HG03342 (cell line): ENCODE data around the gene CD38.
"Not testable (repeated sequence)": the region's sequence is repeated elsewhere in the genome, so short reads cannot be mapped to it uniquely, and the experiment has no call there.

Experiments
- ATAC-seq: cut with Tn5 transposase; IDR thresholded peaks from one replicate; pipeline ENCODE4 v1.9.1; 2021; ENCODE audit warnings: mild to moderate bottlenecking, moderate library complexity; ENCODE audit not compliant: unreplicated experiment

CD38 gene

DNA sequence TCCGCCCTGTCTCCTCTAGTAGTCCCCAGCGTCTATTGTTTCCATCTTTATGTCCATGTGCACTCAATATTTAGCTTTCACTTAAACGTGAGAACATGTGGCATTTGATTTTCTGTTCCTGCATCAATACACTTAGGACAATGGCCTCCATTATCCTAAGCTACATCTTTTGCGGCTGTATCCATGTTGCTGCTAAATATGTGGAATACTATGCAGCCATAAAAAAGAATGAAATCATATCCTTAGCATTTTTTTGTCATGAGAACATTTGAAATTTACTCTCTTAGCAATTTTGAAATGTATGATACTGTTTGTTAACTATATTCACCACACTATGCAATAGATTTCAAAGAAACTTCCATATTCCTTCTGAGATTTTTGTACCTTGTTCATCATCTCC is 19.8 kb upstream of the CD38 start:
- no peak for ATAC-seq

DNA sequence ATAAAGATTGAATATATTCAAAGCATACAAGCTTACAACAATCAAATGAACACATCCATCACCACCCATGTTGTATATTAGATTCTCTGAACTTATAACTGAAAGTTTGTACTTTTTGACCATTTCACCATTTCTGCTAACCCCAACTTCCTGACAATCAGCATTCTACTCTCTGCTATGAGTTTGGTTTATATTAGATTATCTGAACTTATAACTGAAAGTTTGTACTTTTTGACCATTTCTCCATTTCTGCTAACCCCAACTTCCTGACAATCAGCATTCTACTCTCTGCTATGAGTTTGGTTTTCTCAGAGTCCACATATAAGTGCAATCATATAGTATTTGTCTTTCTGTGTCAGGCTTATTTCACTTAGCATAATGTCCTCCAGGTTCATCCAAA is 15.7 kb upstream of the CD38 start:
- ATAC-seq: not testable (repeated sequence)

DNA sequence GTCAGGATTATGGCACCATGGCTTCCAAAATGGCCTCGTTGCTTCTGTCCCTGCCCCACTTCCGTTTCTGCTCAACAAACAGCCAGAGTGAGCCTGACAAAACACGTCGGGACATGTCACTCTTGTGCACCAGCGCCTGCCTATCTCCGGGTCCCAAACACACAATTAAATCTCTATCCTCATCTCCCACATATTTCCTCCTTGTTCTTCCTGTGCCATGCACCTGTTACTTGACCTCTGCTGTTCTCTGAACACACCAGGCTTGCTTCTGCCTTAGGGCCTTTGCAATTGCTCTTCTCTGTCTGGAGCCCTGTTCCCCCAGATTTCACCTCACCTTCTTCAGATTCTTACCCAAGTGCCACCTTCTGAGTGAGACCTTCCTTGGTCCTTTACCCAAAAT is 12.7 kb upstream of the CD38 start:
- no peak for ATAC-seq

DNA sequence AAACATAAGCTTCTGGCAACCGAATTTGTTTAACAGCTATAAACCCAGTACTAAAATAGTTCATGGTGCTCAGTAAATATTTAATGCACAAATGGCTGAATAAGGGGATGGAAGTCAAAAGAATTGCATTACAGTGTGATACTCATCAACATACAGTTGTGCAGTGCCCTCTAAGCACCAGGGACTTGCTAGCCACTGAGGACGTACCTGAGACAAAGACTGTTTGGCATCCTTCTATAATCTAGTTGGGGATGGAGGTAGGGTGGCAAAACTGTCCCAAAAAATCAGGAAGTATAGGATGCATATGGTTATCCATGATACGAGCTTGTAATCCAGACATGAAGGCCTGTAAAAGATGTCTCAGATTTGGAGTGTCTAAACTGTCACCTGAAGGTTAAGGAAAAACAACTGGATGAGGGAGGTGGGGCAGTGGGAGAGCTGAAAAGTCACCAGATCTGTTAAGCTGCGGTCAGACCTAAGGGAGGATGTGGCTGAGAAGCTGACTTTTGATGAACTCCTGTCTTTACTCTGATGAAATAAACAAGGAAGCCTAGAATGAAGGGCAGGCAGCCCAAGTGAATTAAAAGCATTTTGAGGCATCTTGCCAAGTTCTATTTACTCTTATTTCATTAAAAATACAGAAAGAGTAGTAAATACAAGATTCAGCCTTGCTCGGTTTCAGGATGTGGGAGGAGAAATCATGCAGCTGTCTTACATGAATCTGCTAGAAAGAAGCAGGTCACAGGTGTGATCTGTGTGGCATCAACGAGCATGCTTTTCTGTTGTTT is 12.0 kb upstream of the CD38 start:
- ATAC-seq: peak; percentile 49

DNA sequence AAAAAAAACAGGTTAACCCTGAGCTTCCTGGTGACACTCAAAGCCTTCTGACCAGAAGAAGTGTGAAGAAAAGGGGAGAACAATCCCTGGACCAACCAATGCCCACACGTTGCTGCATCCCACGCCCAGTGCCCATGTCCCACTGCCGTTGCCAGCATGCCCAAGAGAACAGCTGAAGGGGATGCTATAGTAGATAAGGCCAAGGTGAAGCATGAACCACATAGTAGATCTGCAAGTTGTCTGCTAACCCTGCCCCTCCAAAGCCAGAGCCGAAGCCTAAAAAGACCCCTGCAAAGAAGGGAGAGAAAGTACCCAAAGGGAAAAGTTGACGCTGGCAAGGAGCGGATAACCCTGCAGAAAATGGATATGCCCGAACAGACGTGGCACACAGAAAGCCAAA is 11.3 kb upstream of the CD38 start:
- ATAC-seq: no peak

DNA sequence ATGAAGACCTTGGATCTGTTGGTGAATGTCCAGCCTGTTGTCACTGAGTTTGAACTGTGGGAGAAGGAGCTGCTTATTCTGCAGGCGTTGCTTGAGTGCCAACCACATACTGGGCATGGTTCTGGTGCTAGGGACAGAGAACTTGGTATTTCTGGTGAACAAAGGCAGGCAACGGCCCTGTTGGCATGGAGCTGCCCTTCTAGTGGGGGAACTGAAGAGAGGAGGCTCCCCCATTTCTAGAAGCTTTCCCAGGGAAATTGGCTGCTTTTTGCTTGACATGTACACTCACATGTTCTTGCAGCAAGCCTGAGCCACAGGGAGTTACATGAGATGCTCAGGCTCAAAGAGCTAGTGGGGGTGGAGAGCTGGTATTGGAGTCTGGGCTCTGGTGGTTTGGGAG is 8.9 kb upstream of the CD38 start:
- no peak for ATAC-seq

DNA sequence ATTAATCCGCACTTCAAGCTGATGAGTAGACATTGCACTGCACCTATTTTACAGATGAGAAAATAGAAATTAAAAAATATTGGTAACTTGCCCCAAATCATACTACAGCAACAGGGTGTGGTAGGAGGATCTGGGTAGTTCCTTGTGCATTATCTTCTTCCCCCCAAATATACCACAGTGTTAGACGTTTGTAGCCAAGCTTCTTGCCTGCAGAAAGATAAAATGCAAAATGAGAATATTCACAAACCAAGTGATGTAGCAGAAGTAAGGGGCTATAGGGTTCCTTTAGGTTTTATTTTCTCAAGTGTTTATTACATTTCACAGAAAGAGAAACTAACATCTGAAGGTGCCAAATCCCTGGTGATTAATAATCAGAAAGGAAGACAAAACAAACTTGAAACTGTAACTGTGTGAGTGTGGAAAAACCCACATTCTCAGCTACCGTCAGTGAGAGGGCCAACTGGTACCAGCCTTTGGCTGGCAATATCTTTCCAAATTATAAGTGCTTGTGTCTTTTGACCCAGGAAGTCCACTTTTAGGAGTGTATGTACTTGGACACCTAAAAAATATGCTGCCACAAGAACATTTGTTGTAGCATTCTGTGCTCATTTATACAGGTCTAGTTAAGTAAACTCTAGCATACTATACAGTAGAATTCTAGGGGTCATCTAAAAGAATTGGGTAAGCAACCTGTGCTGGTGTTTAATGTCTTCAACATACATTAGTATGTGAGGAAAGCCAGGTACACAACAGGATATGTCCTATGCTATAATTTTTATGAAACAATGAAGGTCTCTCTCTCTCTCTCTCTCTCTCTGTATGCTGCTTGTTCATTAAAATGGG is 6.7 kb upstream of the CD38 start:
- peak; percentile 74 for ATAC-seq

DNA sequence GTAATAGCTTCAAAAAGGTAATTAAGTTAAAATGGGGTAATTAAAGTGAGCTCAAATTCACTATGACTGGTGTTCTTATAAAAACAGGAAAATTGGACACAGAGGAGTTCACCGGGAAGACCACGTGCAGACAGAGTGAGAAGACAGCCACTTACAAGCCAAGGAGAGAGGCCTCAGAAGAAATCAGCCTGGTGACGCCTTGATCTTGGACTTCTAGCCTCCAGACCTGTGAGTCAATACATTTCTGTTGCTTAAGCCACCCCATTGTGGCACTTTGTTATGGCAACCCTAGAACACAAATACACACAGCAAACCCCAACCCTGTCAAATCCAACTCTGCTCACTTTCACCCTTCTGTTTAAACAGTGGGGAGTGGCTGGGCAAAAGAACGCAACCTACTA is 4.1 kb upstream of the CD38 start:
- no peak for ATAC-seq

DNA sequence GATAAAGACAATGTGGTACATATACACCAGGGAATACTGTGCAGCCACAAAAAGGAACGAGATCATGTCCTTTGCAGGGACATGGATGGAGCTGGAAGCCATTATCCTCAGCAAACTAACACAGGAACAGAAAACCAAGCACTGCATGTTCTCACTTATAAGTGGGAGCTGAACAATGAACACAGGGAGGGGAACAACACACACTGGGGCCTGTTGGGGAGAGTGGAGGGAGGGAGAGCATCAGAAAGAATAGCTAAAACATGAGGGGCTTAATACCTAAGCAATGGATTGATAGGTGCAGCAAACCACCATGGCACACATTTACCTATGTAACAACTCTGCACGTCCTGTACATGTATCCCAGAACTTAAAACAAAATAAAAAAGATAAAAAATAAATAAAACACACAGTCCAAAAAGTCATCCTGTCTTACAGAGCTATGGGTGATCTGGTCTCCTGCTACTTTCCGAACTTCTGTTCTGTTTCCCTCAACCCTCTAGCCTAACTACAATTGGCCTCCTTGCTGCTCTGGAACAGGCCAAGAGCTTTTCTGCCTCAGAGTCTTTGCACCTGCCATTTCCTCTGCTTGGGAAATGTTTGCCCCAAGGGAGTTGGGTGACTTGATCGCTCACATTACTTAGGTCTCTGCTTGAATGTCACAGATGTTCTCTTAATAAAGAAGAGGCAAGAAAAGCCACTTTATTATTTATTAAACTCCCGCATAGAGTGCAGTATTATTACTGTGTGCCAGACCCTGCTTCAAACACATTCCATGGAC is 1.1 kb upstream of the CD38 start:
- no peak for ATAC-seq

DNA sequence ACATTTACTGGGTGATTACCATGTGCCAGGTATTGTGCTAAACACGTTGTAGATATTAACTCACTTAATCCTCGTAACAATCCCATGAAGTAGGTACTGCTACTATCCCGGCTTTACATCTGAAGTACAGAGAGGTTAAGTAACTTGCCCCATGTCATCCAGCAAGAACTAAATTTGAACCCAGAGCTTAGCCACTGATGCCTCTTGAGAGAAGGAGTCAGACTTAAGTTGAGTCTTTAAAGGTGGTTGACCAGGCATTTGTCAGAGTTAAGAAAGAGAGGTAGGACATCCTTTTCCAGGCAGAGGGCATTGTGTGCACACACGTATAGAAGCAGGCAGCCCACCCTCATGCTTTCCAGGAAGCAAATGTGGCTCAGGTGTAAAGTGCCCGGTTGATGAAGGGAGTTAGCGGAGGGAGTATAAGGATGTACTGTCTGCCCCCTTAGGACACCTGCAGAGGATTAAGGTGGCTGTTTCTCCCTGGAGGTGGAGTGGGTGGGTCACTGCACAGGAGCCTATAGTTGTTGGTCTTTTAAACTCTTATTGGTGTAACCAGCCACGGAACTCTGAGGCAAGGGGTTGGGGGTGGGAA is 335 bp upstream of the CD38 start:
- ATAC-seq: no peak

DNA sequence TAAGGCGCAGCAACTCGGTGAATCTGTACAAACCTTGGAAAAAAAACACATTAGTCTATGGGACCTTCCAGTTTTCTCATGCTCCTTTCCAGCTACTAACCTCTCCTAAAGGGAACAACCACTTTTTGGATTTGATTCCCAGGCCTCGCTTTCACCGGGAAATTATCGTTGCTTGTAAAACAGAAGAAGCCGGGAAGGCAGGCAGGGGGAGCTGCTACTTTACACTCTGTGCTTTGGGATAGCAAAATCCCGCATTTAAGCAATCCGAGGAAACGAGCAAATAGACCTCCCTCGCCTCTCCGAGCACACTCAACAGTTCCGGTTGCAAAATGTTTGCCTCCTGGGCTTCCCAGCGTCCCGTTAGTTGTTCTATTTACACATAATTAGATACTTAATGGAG is 1.2 kb downstream of the CD38 start:
- no peak for ATAC-seq

DNA sequence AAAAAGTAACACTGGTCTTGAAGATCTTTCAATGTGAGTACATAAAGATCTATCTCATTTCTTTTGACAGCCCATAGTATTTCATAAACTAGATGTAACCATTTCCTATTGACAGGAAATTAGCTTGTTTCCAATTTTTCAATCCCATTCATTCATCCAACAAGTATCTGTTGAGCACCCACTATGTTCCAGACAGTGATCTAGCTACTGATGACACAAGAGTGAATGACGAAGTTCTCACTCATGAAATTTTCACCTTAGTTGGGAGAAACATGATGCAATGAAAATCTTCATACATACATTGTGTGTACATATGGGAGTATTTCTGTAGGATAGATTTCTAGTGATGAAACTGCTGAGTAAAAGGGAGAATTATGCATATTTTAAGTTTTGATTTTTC is 1.7 kb downstream of the CD38 start:
- ATAC-seq: no peak

DNA sequence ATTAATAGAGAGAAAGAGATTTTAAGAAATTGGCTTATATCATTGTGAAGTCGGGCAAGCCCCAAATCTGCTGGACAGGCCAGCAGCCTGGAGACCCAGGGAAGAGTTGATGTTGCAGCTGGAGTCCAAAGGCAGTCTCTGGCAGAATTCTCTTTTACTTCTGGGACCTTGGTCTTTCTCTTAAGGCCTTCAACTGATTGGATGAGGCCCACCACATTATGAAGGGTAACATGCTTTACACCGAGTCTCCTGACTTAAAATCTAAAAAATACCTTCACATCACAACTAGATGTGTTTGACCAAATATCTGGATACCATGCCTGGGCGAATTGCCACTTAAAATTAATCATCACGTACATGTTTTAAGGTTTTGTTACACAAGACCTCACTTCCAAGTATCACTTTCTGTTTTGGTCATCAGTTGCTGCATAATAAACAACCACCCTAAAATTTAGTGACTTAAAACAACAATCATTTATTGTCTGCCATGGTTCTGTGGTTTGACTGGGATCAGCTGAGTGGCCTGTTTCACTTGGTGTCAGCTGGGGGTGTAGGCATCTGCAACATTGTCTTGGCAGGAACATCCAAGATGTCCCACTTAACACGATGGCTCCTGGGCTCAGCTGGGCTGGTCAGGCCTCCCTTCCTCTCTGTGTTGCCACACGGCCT is 3.4 kb downstream of the CD38 start:
- ATAC-seq: peak; percentile 32

DNA sequence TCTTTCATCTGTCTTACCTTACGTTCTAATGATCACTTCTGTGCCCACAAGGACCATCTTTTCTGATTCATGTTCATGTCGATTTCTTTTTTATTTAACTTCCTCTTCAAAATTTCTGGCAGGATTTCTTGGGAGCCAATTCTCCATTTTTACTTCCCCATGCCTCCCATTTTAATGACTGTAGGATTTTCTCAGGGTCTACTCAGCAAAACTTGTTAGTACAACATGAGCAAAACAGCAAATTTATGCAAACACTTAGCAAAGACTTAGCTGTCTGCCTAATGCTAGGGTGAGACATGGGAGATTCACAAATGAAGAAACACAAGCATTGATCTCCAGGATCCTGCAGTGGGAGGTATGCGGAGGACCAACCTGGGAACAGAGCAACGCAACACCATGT is 5.5 kb downstream of the CD38 start:
- no peak for ATAC-seq

DNA sequence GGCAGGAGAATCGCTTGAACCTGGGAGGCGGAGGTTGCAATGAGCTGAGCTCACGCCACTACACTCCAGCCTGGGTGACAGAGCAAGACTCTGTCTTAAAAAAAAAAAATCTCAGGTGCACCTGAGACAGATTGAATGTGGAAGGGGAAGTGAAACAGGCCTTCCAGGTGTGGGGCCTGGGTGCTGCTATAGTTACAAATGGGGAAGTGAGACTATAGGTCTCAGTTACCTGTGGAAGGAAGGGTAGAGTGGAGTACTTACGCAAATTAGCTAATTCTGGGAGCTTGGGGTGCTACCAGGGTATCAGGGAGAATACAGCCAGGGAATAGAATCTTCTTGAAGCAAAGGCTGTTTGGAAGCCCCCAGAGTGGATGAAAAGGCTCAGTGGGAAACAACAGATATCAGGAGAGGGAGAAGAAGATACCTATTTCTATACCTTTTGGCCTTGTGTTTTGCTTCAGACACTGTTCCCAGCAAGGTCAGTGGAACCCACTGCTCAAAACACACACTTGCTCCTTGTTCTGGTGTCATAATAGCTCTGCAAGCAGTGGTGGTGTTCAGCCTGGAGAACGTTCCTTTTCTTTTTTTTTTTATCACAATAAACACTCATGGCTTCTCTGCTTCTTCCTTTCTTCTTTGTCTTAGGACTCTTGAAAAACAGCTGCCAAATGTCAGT is 7.0 kb downstream of the CD38 start:
- peak; percentile 77 for ATAC-seq

DNA sequence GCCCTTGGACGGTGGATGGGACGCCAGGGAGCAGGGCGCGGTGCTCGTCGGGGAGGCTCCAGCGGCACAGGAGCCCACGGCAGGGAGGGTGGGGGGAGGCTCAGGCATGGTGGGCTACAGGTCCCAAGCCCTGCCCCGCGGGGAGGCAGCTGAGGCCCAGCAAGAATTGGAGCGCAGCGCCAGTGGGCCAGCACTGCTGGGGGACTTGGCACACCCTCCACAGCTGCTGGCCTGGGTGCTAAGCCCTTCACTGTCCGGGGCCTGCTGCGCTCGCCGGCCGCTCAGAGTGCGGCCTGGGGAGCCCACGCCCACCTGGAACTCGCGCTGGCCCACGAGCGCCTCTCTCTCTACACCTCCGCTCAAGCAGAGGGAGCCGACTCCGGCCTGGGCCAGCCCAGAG is 8.6 kb downstream of the CD38 start:
- no peak for ATAC-seq

DNA sequence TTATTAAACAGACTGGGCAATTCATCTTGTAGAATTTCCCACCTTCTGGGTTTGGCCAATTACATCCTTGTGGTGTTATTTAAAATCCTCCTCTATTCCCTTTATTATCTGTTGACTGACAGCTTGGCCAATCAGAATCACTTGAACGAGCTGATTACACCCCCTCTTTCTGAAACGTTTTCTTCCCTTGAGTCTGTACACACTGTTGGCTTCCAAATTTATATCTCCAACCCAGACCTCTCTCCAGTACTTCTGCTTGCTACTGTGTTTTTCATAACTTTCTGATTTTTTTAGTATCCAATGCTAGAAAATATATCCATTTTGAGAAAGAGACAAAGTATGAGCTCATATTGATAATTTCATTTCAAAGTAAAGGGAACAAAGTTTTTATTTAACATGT is 14.8 kb downstream of the CD38 start:
- no peak for ATAC-seq

DNA sequence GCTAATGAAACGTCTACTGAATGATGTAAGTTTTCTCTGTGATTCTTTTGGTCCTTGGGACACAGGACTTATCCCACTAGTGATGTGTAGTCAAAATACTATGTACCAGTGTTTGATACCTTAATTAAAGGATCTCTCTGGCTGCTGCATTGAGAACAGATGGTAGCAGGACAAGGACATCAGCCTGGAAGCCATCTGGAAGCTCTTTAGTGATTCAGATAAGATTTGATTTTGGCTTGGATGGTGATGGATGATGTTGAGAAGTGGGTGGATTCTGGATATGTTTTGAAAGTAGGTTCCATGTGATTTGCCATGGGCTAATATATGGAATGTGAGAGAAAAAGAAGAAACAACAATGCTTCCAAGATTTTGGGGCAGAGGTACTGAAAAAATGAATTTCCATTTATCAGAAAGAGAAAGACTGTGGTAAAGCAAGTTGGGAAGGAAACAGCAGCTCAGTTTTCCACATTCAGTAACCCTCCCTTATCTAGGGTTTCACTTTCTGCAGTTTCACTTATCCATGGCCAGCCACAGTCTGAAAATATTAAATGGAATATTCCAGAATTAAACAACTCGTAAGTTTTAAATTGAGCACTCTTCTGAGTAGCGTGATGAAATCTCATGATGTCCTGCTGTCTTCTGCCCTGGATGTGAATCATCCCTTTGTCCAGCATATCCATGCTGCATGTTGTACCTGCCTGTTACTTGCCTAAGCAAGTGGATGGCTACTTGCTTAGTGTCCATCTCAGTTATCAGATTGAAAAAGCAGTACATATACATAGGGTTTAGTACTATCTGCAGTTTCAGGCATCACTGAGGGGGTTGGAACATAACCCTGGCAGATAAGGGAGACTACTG is 15.6 kb downstream of the CD38 start:
- no peak for ATAC-seq

DNA sequence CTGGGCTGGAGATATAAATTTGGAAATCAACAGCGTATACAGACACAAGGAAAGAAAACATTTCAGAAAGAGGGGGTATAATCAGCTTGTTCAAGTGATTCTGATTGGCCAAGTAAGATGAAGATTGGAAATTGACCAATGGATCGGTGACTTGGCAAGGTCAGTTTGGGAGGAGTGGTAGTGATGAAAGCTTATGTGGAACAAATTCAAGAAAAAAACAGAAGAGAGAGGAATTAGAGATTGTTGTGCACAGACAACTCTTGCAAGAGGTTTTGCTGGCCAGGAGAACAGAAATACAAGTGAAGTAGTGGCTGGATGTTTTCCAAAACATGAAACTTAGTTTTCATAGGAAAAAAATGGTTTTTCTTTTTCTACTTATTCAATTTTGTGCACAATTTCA is 16.3 kb downstream of the CD38 start:
- ATAC-seq: no peak
